GM21447 (cell line): ENCODE results near the gene BCORL1.

Source experiments
- ATAC-seq: cut with Tn5 transposase; IDR thresholded peaks from one replicate; pipeline ENCODE4 v1.9.1; 2021; ENCODE audit not compliant: unreplicated experiment

Gene BCORL1

GRCh38 chrX:130009658-130010223, 27.3 kb downstream of the BCORL1 start:
- ATAC-seq: no peak

GRCh38 chrX:130012683-130013082, 30.2 kb downstream of the BCORL1 start:
- ATAC-seq: no peak

GRCh38 chrX:130013661-130014060, 31.2 kb downstream of the BCORL1 start:
- ATAC-seq: no peak

- ATAC-seq: no peak
Observed at GRCh38 chrX:130014356-130014755, 31.9 kb downstream of the BCORL1 start.

- no peak for ATAC-seq
Observed at GRCh38 chrX:130014770-130015169, 32.3 kb downstream of the BCORL1 start.

- no peak for ATAC-seq
Observed at GRCh38 chrX:130015181-130015580, 32.7 kb downstream of the BCORL1 start.

GRCh38 chrX:130018143-130018542, 35.7 kb downstream of the BCORL1 start:
- ATAC-seq: no peak

- no peak for ATAC-seq
Observed at GRCh38 chrX:130020661-130021324, 38.4 kb downstream of the BCORL1 start.

- ATAC-seq: peak; percentile 100
Observed at GRCh38 chrX:130024127-130024526, 41.7 kb downstream of the BCORL1 start.

- no peak for ATAC-seq
Observed at GRCh38 chrX:130025256-130025655, 42.8 kb downstream of the BCORL1 start.

GRCh38 chrX:130027569-130027968, 45.1 kb downstream of the BCORL1 start:
- ATAC-seq: no peak

- no peak for ATAC-seq
Observed at GRCh38 chrX:130028196-130028595, 45.8 kb downstream of the BCORL1 start.

GRCh38 chrX:130030826-130031225, 48.4 kb downstream of the BCORL1 start:
- ATAC-seq: no peak

- no peak for ATAC-seq
Observed at GRCh38 chrX:130032552-130032951, 50.1 kb downstream of the BCORL1 start.

GRCh38 chrX:130034178-130034577, 51.7 kb downstream of the BCORL1 start:
- no peak for ATAC-seq

GRCh38 chrX:130039847-130040246, 57.4 kb downstream of the BCORL1 start:
- ATAC-seq: no peak

- no peak for ATAC-seq
Observed at GRCh38 chrX:130047416-130047815, 65.0 kb downstream of the BCORL1 start.

GRCh38 chrX:130048686-130049222, 66.3 kb downstream of the BCORL1 start:
- no peak for ATAC-seq

GRCh38 chrX:130049821-130050220, 67.4 kb downstream of the BCORL1 start:
- no peak for ATAC-seq

- ATAC-seq: no peak
Observed at GRCh38 chrX:130051176-130051845, 68.9 kb downstream of the BCORL1 start.

GRCh38 chrX:130053236-130053635, 70.8 kb downstream of the BCORL1 start:
- ATAC-seq: no peak

- no peak for ATAC-seq
Observed at GRCh38 chrX:130055103-130055502, 72.7 kb downstream of the BCORL1 start.
